ENCODE data around the gene CHD9NB.

DNA sequence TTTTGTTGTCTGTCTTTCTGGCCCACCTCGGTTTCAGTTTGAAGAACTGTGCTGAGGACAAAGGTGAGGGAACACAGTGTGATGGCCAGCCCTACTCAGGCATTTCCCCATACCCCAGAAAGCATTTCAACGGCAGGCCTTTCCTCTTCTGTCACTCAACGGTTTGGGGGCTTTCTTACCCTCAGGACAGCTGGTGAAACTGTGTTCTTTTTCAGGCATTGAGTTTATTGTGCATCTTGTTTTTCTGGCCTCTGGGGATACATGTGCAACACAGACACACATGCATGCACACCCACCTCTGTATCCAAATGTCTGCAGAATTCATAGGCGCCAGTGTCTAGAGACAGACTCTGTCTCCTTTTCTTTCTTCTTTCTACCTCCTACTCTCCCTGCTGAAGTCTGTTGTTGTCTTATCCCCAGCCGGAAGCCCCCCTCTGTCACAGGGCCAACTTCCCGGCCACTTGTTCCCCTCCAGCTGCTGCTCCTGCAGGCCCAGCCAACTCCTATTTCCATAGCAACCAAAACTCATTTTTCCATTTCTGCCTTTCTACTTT is 19.1 kb upstream of the CHD9NB start:
- TF ChIP-seq, protein P1, sequence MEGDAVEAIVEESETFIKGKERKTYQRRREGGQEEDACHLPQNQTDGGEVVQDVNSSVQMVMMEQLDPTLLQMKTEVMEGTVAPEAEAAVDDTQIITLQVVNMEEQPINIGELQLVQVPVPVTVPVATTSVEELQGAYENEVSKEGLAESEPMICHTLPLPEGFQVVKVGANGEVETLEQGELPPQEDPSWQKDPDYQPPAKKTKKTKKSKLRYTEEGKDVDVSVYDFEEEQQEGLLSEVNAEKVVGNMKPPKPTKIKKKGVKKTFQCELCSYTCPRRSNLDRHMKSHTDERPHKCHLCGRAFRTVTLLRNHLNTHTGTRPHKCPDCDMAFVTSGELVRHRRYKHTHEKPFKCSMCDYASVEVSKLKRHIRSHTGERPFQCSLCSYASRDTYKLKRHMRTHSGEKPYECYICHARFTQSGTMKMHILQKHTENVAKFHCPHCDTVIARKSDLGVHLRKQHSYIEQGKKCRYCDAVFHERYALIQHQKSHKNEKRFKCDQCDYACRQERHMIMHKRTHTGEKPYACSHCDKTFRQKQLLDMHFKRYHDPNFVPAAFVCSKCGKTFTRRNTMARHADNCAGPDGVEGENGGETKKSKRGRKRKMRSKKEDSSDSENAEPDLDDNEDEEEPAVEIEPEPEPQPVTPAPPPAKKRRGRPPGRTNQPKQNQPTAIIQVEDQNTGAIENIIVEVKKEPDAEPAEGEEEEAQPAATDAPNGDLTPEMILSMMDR (IDR thresholded peaks at IDR 0.05): no peak
- TF ChIP-seq POLR2AphosphoS5 (IDR thresholded peaks at IDR 0.05) (no peak), POLR2A (IDR thresholded peaks at IDR 0.05) (no peak)

All from breast epithelium (tissue), 3 donors.